SH-SY5Y (cell line): ENCODE measurements around the gene PLXNB3.

Source experiments
- GATA2 ChIP-seq: IDR thresholded peaks from 2 replicates; pipeline ENCODE4 v1.6.1; 2011; ENCODE audit warnings: mild to moderate bottlenecking, low read depth, low read length
- GATA3 ChIP-seq: IDR thresholded peaks from 2 replicates; pipeline ENCODE4 v1.6.1; 2011; ENCODE audit warnings: low read depth, mild to moderate bottlenecking, low read length, moderate library complexity

- no peak for TF ChIP-seq GATA2
- no peak for TF ChIP-seq GATA3
Measured at GRCh38 chrX:153813161-153813560, 49.1 kb downstream of the PLXNB3 start.
